NOMO-1 treated with DMSO at 0.1 percent for 48 hours (cell line): ENCODE data around the gene ADCY10.
A peak's percentile ranks its signal among the peaks of the same experiment; 100 is the strongest.

Experiments
- DNase-seq: peaks from one replicate; lab custom pipeline; 2025; ENCODE audit not compliant: unreplicated experiment; lab: John Stamatoyannopoulos, UW

The ADCY10 gene

GRCh38 chr1:167790117-167790516 lies 123.8 kb downstream of the ADCY10 start:
- no peak for DNase-seq

- DNase-seq, result no peak
These were observed 124.4 kb downstream of the ADCY10 start for GRCh38 chr1:167789501-167789900.

- DNase-seq, result no peak
These were observed 127.4 kb downstream of the ADCY10 start for GRCh38 chr1:167786502-167786901.

- no peak for DNase-seq
These were observed 128.9 kb downstream of the ADCY10 start for GRCh38 chr1:167784876-167785550.

GRCh38 chr1:167782946-167783345 lies 131.0 kb downstream of the ADCY10 start:
- DNase-seq, result no peak

- no peak for DNase-seq
These were observed 132.4 kb downstream of the ADCY10 start for GRCh38 chr1:167781558-167781957.

- no peak for DNase-seq
These were observed 136.7 kb downstream of the ADCY10 start for GRCh38 chr1:167777269-167777650.

GRCh38 chr1:167776616-167777268 lies 137.2 kb downstream of the ADCY10 start:
- DNase-seq, result no peak

- DNase-seq, result no peak
These were observed 137.8 kb downstream of the ADCY10 start for GRCh38 chr1:167776151-167776550.

- DNase-seq, result no peak
These were observed 138.8 kb downstream of the ADCY10 start for GRCh38 chr1:167775178-167775577.

GRCh38 chr1:167774710-167775109 lies 139.2 kb downstream of the ADCY10 start:
- no peak for DNase-seq

- no peak for DNase-seq
These were observed 140.4 kb downstream of the ADCY10 start for GRCh38 chr1:167773516-167773915.

GRCh38 chr1:167772436-167772835 lies 141.5 kb downstream of the ADCY10 start:
- no peak for DNase-seq

- DNase-seq, result no peak
These were observed 143.8 kb downstream of the ADCY10 start for GRCh38 chr1:167770127-167770526.

GRCh38 chr1:167767761-167768160 lies 146.2 kb downstream of the ADCY10 start:
- peak; percentile 48 for DNase-seq

- no peak for DNase-seq
These were observed 147.4 kb downstream of the ADCY10 start for GRCh38 chr1:167766538-167766937.

GRCh38 chr1:167765496-167765895 lies 148.4 kb downstream of the ADCY10 start:
- no peak for DNase-seq

GRCh38 chr1:167764458-167765330 lies 149.2 kb downstream of the ADCY10 start:
- no peak for DNase-seq

- DNase-seq, result no peak
These were observed 150.3 kb downstream of the ADCY10 start for GRCh38 chr1:167763525-167764220.

GRCh38 chr1:167762061-167762746 lies 151.7 kb downstream of the ADCY10 start:
- DNase-seq, result no peak

- peak; percentile 65 for DNase-seq
These were observed 152.5 kb downstream of the ADCY10 start for GRCh38 chr1:167761400-167761799.
